GM12878 (cell line): ENCODE data around the gene TRPC6. TPM values are rescaled to one million over a fixed set of nuclear protein-coding genes. Genes with fewer than 3 reads are reported as not detected.

Experiments
- ATAC-seq: fragments of 200-7000 bp; cut with Tn5 transposase; 3 replicates; pipeline ENCODE4 v1.9.1; 2020; ENCODE audit warnings: mild to moderate bottlenecking, moderate library complexity
- BruUV-seq: library from RNA; stranded (reverse); fragments of 400-500 nt; replicated peaks from 2 replicates; lab custom pipeline; 2021; lab: Mats Ljungman, UMichigan
- CTCF ChIA-PET: fragments of 300-600 bp; sonication (Branson Sonifier 250); formaldehyde crosslinking; extraction: SDS; loops from one replicate; lab custom pipeline; 2021; ENCODE audit warnings: inconsistent platforms; lab: Yijun Ruan, JAX
- POLR2A ChIA-PET: fragments of 350-600 bp; formaldehyde crosslinking; extraction: SDS; loops from one replicate; lab custom pipeline; 2021; ENCODE audit warnings: inconsistent platforms; lab: Charles Lee
- RAD21 ChIA-PET: fragments of 300-600 bp; sonication (Branson Sonifier 250); formaldehyde crosslinking; loops from one replicate; lab custom pipeline; 2023; ENCODE audit warnings: antibody characterized with exemption; ENCODE audit not compliant: unreplicated experiment; lab: Charles Lee
- SMC1A ChIA-PET: fragments of 300-600 bp; sonication (Branson Sonifier 250); formaldehyde crosslinking; loops from one replicate; lab custom pipeline; 2023; ENCODE audit not compliant: unreplicated experiment, uncharacterized antibody; lab: Charles Lee
- DNase-seq: peaks from one replicate; pipeline ENCODE4 v3.0.0-alpha.2; 2011; ENCODE audit warnings: low read depth, low spot score
- FAIRE-seq: peaks from 3 replicates; lab custom pipeline; 2011; peaks lifted over from hg19 to GRCh38; lab: Jason Lieb, UNC
- H2AFZ ChIP-seq: 2 replicates; pipeline ENCODE4 v1.6.0; 2011; ENCODE audit warnings: low read depth, low read length, control low read depth; ENCODE audit not compliant: control insufficient read depth
- H3K27ac ChIP-seq: 2 replicates; pipeline ENCODE4 v1.5.1; 2011; ENCODE audit warnings: control low read depth; ENCODE audit not compliant: control insufficient read depth, insufficient read depth
- H3K27me3 ChIP-seq, 2 experiments: replicated peaks in 1 of 2; 2 replicates each; pipeline versions ENCODE4 v1.6.0 to v1.6.1; 2011; ENCODE audit warnings: low read length in 1 of 2; ENCODE audit not compliant: control insufficient read depth in 2 of 2, insufficient read depth in 2 of 2
- H3K36me3 ChIP-seq, 2 experiments: 2 replicates each; pipeline ENCODE4 v1.5.1; 2011; ENCODE audit warnings: low read length in 1 of 2; ENCODE audit not compliant: control insufficient read depth in 2 of 2, insufficient read depth in 2 of 2
- H3K4me1 ChIP-seq: 2 replicates; pipeline ENCODE4 v1.6.1; 2011; ENCODE audit warnings: mild to moderate bottlenecking, low read length, moderate library complexity, mixed read lengths; ENCODE audit not compliant: control insufficient read depth, insufficient read depth
- H3K4me2 ChIP-seq: 2 replicates; pipeline ENCODE4 v1.6.0; 2011; ENCODE audit warnings: control low read depth; ENCODE audit not compliant: control insufficient read depth, insufficient read depth
- H3K4me3 ChIP-seq: fragments of 200-600 bp; sonication (generic); 2 replicates; pipeline ENCODE4 v1.5.1; 2016
- H3K79me2 ChIP-seq: 2 replicates; pipeline ENCODE4 v1.6.0; 2011; ENCODE audit warnings: low read length; ENCODE audit not compliant: control insufficient read depth, insufficient read depth
- H3K9ac ChIP-seq: 2 replicates; pipeline ENCODE4 v1.8.0; 2011; ENCODE audit warnings: low read length, control low read depth, mixed read lengths; ENCODE audit not compliant: control insufficient read depth, insufficient read depth
- H3K9me3 ChIP-seq: replicated peaks from 3 replicates; pipeline ENCODE4 v1.5.1; 2011; ENCODE audit warnings: mild to moderate bottlenecking, low read length; ENCODE audit not compliant: control insufficient read depth, insufficient read depth
- H4K20me1 ChIP-seq: 2 replicates; pipeline ENCODE4 v1.6.0; 2011; ENCODE audit not compliant: control insufficient read depth, insufficient read depth
- ETV6 ChIP-seq, 2 experiments: fragments of 450-650 bp in 1 of 2; IDR thresholded peaks in 1 of 2; conservative IDR thresholded peaks in 1 of 2; 2 replicates each; pipeline ENCODE4 v1.6.1; 2014; ENCODE audit warnings: antibody characterized with exemption in 1 of 2, borderline replicate concordance in 1 of 2, low read depth in 1 of 2, mild to moderate bottlenecking in 1 of 2, moderate library complexity in 1 of 2
- IKZF1 ChIP-seq: fragments of 450-650 bp; conservative IDR thresholded peaks from 2 replicates; pipeline ENCODE4 v1.6.1; 2017; ENCODE audit warnings: antibody characterized with exemption, mild to moderate bottlenecking
- MEF2A ChIP-seq: IDR thresholded peaks from 2 replicates; pipeline ENCODE4 v1.6.1; 2011; ENCODE audit warnings: low read depth, mild to moderate bottlenecking, low read length, moderate library complexity; ENCODE audit not compliant: insufficient read depth
- MTA3 ChIP-seq: IDR thresholded peaks from 2 replicates; pipeline ENCODE4 v1.6.1; 2012; ENCODE audit warnings: low read length, inconsistent platforms, borderline replicate concordance
- PAX5 ChIP-seq: IDR thresholded peaks from 2 replicates; pipeline ENCODE4 v1.6.1; 2011; ENCODE audit warnings: low read depth, low read length, borderline replicate concordance
- PAX8 ChIP-seq: fragments of 450-650 bp; IDR thresholded peaks from 2 replicates; pipeline ENCODE4 v1.6.1; 2017; ENCODE audit warnings: mild to moderate bottlenecking, moderate library complexity
- SMAD1 ChIP-seq: fragments of 450-650 bp; IDR thresholded peaks from 2 replicates; pipeline ENCODE4 v1.6.1; 2018; ENCODE audit warnings: mild to moderate bottlenecking, low read depth; ENCODE audit not compliant: partially characterized antibody
- STAT1 ChIP-seq: fragments of 450-650 bp; conservative IDR thresholded peaks from 2 replicates; pipeline ENCODE4 v1.6.1; 2014; ENCODE audit warnings: antibody characterized with exemption, mild to moderate bottlenecking
- TBL1XR1 ChIP-seq: IDR thresholded peaks from 2 replicates; pipeline ENCODE4 v1.6.1; 2012; ENCODE audit warnings: low read depth, low read length, improper control_type of control experiment
- WGBS: methylation state at CpG from one replicate; pipeline ENCODE4 v1.1.6; 2016; ENCODE audit warnings: low lambda C conversion rate; ENCODE audit not compliant: insufficient replicate concordance, insufficient coverage; ENCODE audit errors: missing lambda C conversion rate; 5-methylcytosine and 5-hydroxymethylcytosine counted together
- in situ Hi-C: fragments of 300-500 bp; cut with MboI; formaldehyde crosslinking; loops from 9 replicates; pipeline ENCODE4 v1.14.3; 2018; ENCODE audit warnings: mixed read lengths
- intact Hi-C: fragments of 100-400 bp; cut with micrococcal nuclease; formaldehyde crosslinking; loops from one replicate; pipeline ENCODE4 v1.14.2; 2022; ENCODE audit not compliant: unreplicated experiment
- polyA plus RNA-seq, 11 experiments: library from polyadenylated mRNA; depleted of rRNA in 4 of 11; unstranded in 6 of 11; stranded (reverse) in 5 of 11; fragments of >200 nt; fragmentation: Nextera tagmentation in 4 of 11; fragmentation: Illumina TruSeq in 1 of 11; extraction: Ambion mirVana in 4 of 11; extraction: Trizol in 1 of 11; gene quantifications; 1 replicate in 1 of 11; 2 replicates in 10 of 11; pipeline versions ENCODE4 v1.2.1 to v1.2.3, GENCODE V29; 2011 to 2016; ENCODE audit warnings: inconsistent platforms in 2 of 11, missing spikeins in 2 of 11, low read depth in 1 of 11
- total RNA-seq, 4 experiments: library from RNA; depleted of rRNA in 3 of 4; stranded (reverse); fragments of >200 nt in 3 of 4; fragmentation: Illumina TruSeq in 1 of 4; extraction: Trizol in 1 of 4; gene quantifications; 2 replicates each; pipeline versions ENCODE4 v1.2.1 to v1.2.3, GENCODE V29; 2013 to 2021
- TF ChIP-seq, protein P1 (sequence below): fragments of 450-650 bp; IDR thresholded peaks from 2 replicates; pipeline ENCODE4 v1.6.1; 2018; ENCODE audit warnings: borderline replicate concordance, mild to moderate bottlenecking; ENCODE audit not compliant: partially characterized antibody
- TF ChIP-seq, protein P2 (sequence below): fragments of 450-650 bp; formaldehyde crosslinking; IDR thresholded peaks from 2 replicates; pipeline ENCODE4 v1.5.0; 2022; ENCODE audit warnings: mild to moderate bottlenecking, missing genetic modification characterization

The TRPC6 gene
- total and polyA plus RNA-seq, 10 of the 15 experiments (the other 5 are each of a cell fraction or from before 2014, with no cell fraction given), result not detected

DNA sequence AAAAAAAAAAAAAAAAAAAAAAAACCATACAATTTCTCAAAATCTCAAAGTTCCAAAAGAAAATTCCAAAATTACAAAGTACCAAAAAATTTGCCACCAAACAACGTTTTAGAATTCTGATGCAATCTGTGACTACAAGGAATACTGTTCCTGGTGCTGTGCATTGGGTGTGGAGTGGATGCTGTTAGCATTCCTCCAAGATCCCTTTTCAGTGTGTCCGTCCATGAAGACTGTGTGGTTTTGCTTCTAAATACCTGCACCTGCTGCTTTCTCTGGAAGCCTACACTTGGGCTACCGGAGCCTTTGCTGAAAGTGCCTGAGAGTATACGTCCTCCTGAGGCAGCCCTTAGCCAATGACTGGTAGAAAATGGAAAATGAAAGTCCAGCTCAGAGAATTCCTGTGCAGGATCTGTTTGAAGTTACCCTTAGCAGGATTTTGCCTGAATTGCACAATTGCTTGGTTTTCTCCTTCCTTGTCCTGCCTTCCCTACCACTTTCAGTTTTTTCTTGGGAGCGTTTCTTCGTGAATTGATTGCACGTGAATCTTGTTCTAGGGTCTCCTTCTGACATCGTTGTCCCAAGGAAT lies 140.8 kb downstream of the TRPC6 start:
- Histone ChIP-seq H3K4me1 (no peaks in the 10 kb centered on the region), H4K20me1 (no peaks in the 10 kb centered on the region), H3K27me3 (no peaks in the 10 kb centered on the region), H3K27ac (no peak overlapping the region), H3K4me2 (no peak overlapping the region), H3K36me3 (no peaks in the 10 kb centered on the region), H3K79me2 (no peaks in the 10 kb centered on the region), H3K9me3 (no peaks in the 10 kb centered on the region), H3K9ac (no peak overlapping the region), H3K4me3 (no peak overlapping the region), H2AFZ (no peak overlapping the region)
- RAD21 ChIA-PET, result no interaction called here
- SMC1A ChIA-PET, result no interaction called here
- 13% methylated on average over 8 of the region's 8 CpGs for WGBS
- no TSS peak for BruUV-seq
- CTCF ChIA-PET, result no interaction called here
- TF ChIP-seq IKZF1 (no peak), MTA3 (no peak), TBL1XR1 (no peak), PAX5 (no peak), SMAD1 (no peak), STAT1 (no peak), ETV6 (conservative IDR thresholded peaks at IDR 0.05 in 1 of 2, IDR thresholded peaks at IDR 0.05 in 1 of 2; ENCODE audit: borderline replicate concordance in 1 of 2, low read depth in 1 of 2) (no peak), PAX8 (no peak), MEF2A (no peak)
- TF ChIP-seq, protein P1, sequence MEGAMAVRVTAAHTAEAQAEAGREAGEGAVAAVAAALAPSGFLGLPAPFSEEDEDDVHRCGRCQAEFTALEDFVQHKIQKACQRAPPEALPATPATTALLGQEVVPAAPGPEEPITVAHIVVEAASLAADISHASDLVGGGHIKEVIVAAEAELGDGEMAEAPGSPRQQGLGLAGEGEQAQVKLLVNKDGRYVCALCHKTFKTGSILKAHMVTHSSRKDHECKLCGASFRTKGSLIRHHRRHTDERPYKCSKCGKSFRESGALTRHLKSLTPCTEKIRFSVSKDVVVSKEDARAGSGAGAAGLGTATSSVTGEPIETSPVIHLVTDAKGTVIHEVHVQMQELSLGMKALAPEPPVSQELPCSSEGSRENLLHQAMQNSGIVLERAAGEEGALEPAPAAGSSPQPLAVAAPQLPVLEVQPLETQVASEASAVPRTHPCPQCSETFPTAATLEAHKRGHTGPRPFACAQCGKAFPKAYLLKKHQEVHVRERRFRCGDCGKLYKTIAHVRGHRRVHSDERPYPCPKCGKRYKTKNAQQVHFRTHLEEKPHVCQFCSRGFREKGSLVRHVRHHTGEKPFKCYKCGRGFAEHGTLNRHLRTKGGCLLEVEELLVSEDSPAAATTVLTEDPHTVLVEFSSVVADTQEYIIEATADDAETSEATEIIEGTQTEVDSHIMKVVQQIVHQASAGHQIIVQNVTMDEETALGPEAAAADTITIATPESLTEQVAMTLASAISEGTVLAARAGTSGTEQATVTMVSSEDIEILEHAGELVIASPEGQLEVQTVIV, result no peak
- TF ChIP-seq, protein P2, sequence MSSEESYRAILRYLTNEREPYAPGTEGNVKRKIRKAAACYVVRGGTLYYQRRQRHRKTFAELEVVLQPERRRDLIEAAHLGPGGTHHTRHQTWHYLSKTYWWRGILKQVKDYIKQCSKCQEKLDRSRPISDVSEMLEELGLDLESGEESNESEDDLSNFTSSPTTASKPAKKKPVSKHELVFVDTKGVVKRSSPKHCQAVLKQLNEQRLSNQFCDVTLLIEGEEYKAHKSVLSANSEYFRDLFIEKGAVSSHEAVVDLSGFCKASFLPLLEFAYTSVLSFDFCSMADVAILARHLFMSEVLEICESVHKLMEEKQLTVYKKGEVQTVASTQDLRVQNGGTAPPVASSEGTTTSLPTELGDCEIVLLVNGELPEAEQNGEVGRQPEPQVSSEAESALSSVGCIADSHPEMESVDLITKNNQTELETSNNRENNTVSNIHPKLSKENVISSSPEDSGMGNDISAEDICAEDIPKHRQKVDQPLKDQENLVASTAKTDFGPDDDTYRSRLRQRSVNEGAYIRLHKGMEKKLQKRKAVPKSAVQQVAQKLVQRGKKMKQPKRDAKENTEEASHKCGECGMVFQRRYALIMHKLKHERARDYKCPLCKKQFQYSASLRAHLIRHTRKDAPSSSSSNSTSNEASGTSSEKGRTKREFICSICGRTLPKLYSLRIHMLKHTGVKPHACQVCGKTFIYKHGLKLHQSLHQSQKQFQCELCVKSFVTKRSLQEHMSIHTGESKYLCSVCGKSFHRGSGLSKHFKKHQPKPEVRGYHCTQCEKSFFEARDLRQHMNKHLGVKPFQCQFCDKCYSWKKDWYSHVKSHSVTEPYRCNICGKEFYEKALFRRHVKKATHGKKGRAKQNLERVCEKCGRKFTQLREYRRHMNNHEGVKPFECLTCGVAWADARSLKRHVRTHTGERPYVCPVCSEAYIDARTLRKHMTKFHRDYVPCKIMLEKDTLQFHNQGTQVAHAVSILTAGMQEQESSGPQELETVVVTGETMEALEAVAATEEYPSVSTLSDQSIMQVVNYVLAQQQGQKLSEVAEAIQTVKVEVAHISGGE (CRISPR knock-in tag), result no peak
- POLR2A ChIA-PET, result no interaction called here
- in situ Hi-C loops, result no loop called here
- intact Hi-C loops, result no loop called here
- FAIRE-seq, result no peak
- no peak for ATAC-seq
- no peak for DNase-seq
